ENCODE results near the gene SLFN11. TPM values are rescaled to one million over a fixed set of nuclear protein-coding genes. Genes with fewer than 3 reads are reported as not detected.

Gene SLFN11
- total RNA-seq, 3 donors from 2014 or later (not counting 1 experiment from before 2014, with no cell fraction given), result 22.9 to 31.8 (median 26.8) TPM

DNA sequence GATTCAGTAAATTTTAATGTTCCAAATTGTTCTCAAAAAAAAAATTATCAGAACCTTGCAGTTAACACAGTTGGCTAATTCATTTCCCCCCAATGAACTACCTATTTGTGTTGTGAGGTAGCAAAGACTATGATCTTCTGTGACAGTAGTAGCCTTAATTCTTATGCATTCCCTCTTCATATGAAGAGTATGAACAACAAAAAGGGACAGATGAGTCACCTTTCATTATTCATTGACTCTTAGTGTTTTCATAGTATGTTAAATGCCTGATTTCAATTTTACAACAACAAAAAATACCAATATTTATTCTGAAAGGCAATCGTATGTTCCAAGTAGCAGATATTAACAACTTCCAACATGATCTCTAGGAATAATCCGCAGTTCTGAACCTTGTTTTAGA lies 3.6 kb upstream of the SLFN11 start:
- Histone ChIP-seq H3K27ac (ENCODE audit: low read length) (no peak overlapping the region), H3K4me1 (ENCODE audit: control insufficient read depth, insufficient read depth, low read length) (peaks cover 12% of the 10 kb centered on the region), H3K27me3 (ENCODE audit: control insufficient read depth, insufficient read depth, low read length) (no peaks in the 10 kb centered on the region), H3K36me3 (ENCODE audit: control insufficient read depth, insufficient read depth, low read length) (no peaks in the 10 kb centered on the region), H3K4me3 (ENCODE audit: low read length) (no peak overlapping the region), H3K9me3 (ENCODE audit: control insufficient read depth, insufficient read depth, low read length) (no peaks in the 10 kb centered on the region)
- peaks cover 23% of the 10 kb centered on the region in 2 donors for H3K4me1 Mint-ChIP-seq
- no peak for TF ChIP-seq CTCF (IDR thresholded peaks at IDR 0.05)
- H3K27ac Mint-ChIP-seq, result peak overlapping the region in 1 of 2 donors; percentile 33
- H3K9me3 Mint-ChIP-seq, result no peaks in the 10 kb centered on the region
- 96% methylated on average over 2 of the region's 2 CpGs for WGBS (ENCODE audit: insufficient coverage)
- H3K36me3 Mint-ChIP-seq, result no peaks in the 10 kb centered on the region
- no peak overlapping the region for H3K4me3 Mint-ChIP-seq
- intact Hi-C loops (cut with micrococcal nuclease), result no loop called here
- DNase-seq (no peak), ATAC-seq (no peak)
- no peaks in the 10 kb centered on the region for H3K27me3 Mint-ChIP-seq (ENCODE audit: low read depth in 2 of 2)

- peak overlapping the region; percentile 9 to 32 for H3K27ac Mint-ChIP-seq
- no peak for TF ChIP-seq CTCF (IDR thresholded peaks at IDR 0.05)
- ATAC-seq (no peak), DNase-seq (peak in 1 of 2 donors; percentile 9)
- H3K36me3 Mint-ChIP-seq, result no peaks in the 10 kb centered on the region
- H3K4me1 ChIP-seq (ENCODE audit: control insufficient read depth, insufficient read depth, low read length), result peaks cover 9% of the 10 kb centered on the region
- no peaks in the 10 kb centered on the region for H3K9me3 ChIP-seq (ENCODE audit: control insufficient read depth, insufficient read depth, low read length)
- H3K27me3 ChIP-seq (ENCODE audit: control insufficient read depth, insufficient read depth, low read length), result no peaks in the 10 kb centered on the region
- intact Hi-C loops (cut with micrococcal nuclease), result no loop called here
- 53% methylated on average over 1 of the region's 1 CpG for WGBS (ENCODE audit: insufficient coverage)
- H3K4me3 Mint-ChIP-seq, result peak overlapping the region; percentile 3
- no peaks in the 10 kb centered on the region for H3K9me3 Mint-ChIP-seq
- H3K27ac ChIP-seq (ENCODE audit: low read length), result no peak overlapping the region
- H3K4me3 ChIP-seq (ENCODE audit: low read length), result no peak overlapping the region
- peaks cover 23 to 31% of the 10 kb centered on the region in 2 donors for H3K4me1 Mint-ChIP-seq
- no peaks in the 10 kb centered on the region for H3K36me3 ChIP-seq (ENCODE audit: control insufficient read depth, insufficient read depth, low read length)
- H3K27me3 Mint-ChIP-seq (ENCODE audit: low read depth in 2 of 2), result no peaks in the 10 kb centered on the region
Measured at GRCh38 chr17:35376245-35376644, 2.8 kb upstream of the SLFN11 start.

- H3K4me3 ChIP-seq (ENCODE audit: low read length), result peak overlapping the region; percentile 67
- no peak for ATAC-seq
- Mint-ChIP-seq H3K9me3 (peaks cover 0 to 4% of the 10 kb centered on the region in 2 donors), H3K4me3 (peak overlapping the region; percentile 98), H3K36me3 (no peaks in the 10 kb centered on the region), H3K27me3 (ENCODE audit: low read depth in 2 of 2) (no peaks in the 10 kb centered on the region), H3K4me1 (peaks cover 23 to 37% of the 10 kb centered on the region in 2 donors), H3K27ac (peak overlapping the region; percentile 95 to 97)
- peaks cover 9% of the 10 kb centered on the region for H3K4me1 ChIP-seq (ENCODE audit: control insufficient read depth, insufficient read depth, low read length)
- H3K36me3 ChIP-seq (ENCODE audit: control insufficient read depth, insufficient read depth, low read length), result no peaks in the 10 kb centered on the region
- no peak for TF ChIP-seq CTCF (IDR thresholded peaks at IDR 0.05)
- H3K27ac ChIP-seq (ENCODE audit: low read length), result peak overlapping the region; percentile 88
- no peaks in the 10 kb centered on the region for H3K9me3 ChIP-seq (ENCODE audit: control insufficient read depth, insufficient read depth, low read length)
- no peak for DNase-seq
- WGBS (ENCODE audit: insufficient coverage), result 16% methylated on average over 2 of the region's 3 CpGs
- no peaks in the 10 kb centered on the region for H3K27me3 ChIP-seq (ENCODE audit: control insufficient read depth, insufficient read depth, low read length)
- intact Hi-C loops (cut with micrococcal nuclease), result loop anchor here (1.0 to 5.0 kb wide), 6 partner anchors 57 to 162 kb away; partner anchors contain the start of genes SLFN12, SLFN12L, SLFN13 and SLFN5
Measured at GRCh38 chr17:35374766-35375344, 1.4 kb upstream of the SLFN11 start.
